Stimulated activated CD8-positive, alpha-beta memory T cell treated with anti-CD3 and anti-CD28 coated beads, Interleukin-4, amount 100 ng/mL, for 1 hour (primary cell): ENCODE results near the gene MIER1.
A peak's percentile ranks its signal among the peaks of the same experiment; 100 is the strongest.

Experiments used
- DNase-seq, 2 donors: peaks; one replicate each; pipeline ENCODE4 v3.0.0-alpha.2; 2020; ENCODE audit warnings: low read depth in 2 of 2, low spot score in 1 of 2

MIER1 gene

GRCh38 chr1:66996018-66996682 is 71.4 kb downstream of the MIER1 start:
- peak in 1 of 2 donors; percentile 41 for DNase-seq

GRCh38 chr1:66998972-66999371 is 74.2 kb downstream of the MIER1 start:
- DNase-seq: no peak

- no peak for DNase-seq
These were observed 75.0 kb downstream of the MIER1 start for GRCh38 chr1:66999640-67000400.

GRCh38 chr1:67001682-67002425 is 77.1 kb downstream of the MIER1 start:
- no peak for DNase-seq

GRCh38 chr1:67004176-67004575 is 79.4 kb downstream of the MIER1 start:
- no peak for DNase-seq

GRCh38 chr1:67005068-67005467 is 80.3 kb downstream of the MIER1 start:
- DNase-seq: no peak

GRCh38 chr1:67009792-67010191 is 85.0 kb downstream of the MIER1 start:
- no peak for DNase-seq

- DNase-seq: no peak
These were observed 88.8 kb downstream of the MIER1 start for GRCh38 chr1:67013573-67013972.

- DNase-seq: no peak
These were observed 93.8 kb downstream of the MIER1 start for GRCh38 chr1:67018574-67018973.

GRCh38 chr1:67019121-67019520 is 94.3 kb downstream of the MIER1 start:
- DNase-seq: no peak

GRCh38 chr1:67019600-67020136 is 94.9 kb downstream of the MIER1 start:
- DNase-seq: no peak

- DNase-seq: no peak
These were observed 95.5 kb downstream of the MIER1 start for GRCh38 chr1:67020304-67020703.

GRCh38 chr1:67020765-67021164 is 96.0 kb downstream of the MIER1 start:
- DNase-seq: no peak

- no peak for DNase-seq
These were observed 104.7 kb downstream of the MIER1 start for GRCh38 chr1:67029472-67029871.

GRCh38 chr1:67031121-67031858 is 106.5 kb downstream of the MIER1 start:
- no peak for DNase-seq

- DNase-seq: no peak
These were observed 107.1 kb downstream of the MIER1 start for GRCh38 chr1:67031859-67032247.
